PC-3 (cell line): ENCODE measurements around the gene RHBG.

Experiments
- CTCF ChIP-seq: fragments of 300-600 bp; sonication (generic); conservative IDR thresholded peaks from 2 replicates; pipeline ENCODE4 v1.5.1; 2017; ENCODE audit warnings: antibody characterized with exemption, low read depth, mild to moderate bottlenecking, low read length
- EZH2 ChIP-seq: fragments of 300-600 bp; sonication (generic); IDR thresholded peaks from one replicate; pipeline ENCODE4 v1.6.1; 2017; ENCODE audit warnings: antibody characterized with exemption, mild to moderate bottlenecking, low read length; ENCODE audit not compliant: unreplicated experiment
- EZH2phosphoT487 ChIP-seq: fragments of 300-600 bp; sonication (generic); IDR thresholded peaks from 2 replicates; pipeline ENCODE4 v1.6.1; 2018; ENCODE audit warnings: mild to moderate bottlenecking, antibody characterized with exemption, low read length, borderline replicate concordance

GRCh38 chr1:156342166-156342955 lies 26.6 kb upstream of the RHBG start:
- no peak for TF ChIP-seq CTCF
- no peak for TF ChIP-seq EZH2
- TF ChIP-seq EZH2phosphoT487 = no peak
